ENCODE measurements around the gene PLXNB1.
"Not testable (repeated sequence)": the region's sequence is repeated elsewhere in the genome, so short reads cannot be mapped to it uniquely, and the experiment has no call there.

Gene PLXNB1, protein sequence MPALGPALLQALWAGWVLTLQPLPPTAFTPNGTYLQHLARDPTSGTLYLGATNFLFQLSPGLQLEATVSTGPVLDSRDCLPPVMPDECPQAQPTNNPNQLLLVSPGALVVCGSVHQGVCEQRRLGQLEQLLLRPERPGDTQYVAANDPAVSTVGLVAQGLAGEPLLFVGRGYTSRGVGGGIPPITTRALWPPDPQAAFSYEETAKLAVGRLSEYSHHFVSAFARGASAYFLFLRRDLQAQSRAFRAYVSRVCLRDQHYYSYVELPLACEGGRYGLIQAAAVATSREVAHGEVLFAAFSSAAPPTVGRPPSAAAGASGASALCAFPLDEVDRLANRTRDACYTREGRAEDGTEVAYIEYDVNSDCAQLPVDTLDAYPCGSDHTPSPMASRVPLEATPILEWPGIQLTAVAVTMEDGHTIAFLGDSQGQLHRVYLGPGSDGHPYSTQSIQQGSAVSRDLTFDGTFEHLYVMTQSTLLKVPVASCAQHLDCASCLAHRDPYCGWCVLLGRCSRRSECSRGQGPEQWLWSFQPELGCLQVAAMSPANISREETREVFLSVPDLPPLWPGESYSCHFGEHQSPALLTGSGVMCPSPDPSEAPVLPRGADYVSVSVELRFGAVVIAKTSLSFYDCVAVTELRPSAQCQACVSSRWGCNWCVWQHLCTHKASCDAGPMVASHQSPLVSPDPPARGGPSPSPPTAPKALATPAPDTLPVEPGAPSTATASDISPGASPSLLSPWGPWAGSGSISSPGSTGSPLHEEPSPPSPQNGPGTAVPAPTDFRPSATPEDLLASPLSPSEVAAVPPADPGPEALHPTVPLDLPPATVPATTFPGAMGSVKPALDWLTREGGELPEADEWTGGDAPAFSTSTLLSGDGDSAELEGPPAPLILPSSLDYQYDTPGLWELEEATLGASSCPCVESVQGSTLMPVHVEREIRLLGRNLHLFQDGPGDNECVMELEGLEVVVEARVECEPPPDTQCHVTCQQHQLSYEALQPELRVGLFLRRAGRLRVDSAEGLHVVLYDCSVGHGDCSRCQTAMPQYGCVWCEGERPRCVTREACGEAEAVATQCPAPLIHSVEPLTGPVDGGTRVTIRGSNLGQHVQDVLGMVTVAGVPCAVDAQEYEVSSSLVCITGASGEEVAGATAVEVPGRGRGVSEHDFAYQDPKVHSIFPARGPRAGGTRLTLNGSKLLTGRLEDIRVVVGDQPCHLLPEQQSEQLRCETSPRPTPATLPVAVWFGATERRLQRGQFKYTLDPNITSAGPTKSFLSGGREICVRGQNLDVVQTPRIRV (N-terminal part only)

DNA sequence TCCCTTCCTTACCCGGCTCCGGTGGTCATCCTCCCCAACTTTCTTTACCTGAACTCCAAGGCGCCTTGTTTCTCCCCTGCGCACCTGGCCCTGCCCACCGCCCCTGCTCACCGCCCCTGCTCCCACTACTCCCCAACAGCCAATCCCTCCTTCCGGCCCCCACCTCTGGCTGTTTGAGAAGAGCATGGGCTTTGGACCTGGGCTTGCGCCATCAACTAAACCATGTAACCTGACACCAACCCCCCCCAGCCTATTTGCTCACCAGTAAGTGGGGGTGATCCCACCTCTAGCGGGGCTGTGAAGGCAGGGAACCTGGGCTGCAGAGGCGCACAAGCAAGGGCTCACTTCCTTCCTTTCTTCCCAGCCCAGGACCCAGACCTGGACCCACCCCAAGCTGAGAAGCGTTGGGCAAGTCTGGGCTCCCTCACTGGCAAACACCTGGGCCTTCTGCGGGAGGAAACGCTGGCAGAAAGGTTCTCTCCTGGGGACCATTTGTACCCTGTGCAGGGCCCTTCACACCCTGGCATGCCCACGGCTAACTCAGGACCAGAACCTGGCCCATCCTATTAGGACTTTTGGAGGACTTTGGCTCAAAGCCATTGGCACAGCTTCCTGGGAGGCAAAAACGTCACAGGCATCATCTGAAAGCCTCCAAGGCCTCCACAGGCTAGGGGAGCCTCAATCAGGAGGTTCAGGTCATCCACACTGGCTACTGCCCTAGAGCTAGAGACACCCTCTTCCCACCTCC lies at the start of gene PLXNB1:
Gene PLXNB1 (minus strand): TSS at position 127 of the 748 bp plus-strand sequence. CDS start 5,475 bp downstream, outside the sequence.
- no peak for DNase-seq

DNA sequence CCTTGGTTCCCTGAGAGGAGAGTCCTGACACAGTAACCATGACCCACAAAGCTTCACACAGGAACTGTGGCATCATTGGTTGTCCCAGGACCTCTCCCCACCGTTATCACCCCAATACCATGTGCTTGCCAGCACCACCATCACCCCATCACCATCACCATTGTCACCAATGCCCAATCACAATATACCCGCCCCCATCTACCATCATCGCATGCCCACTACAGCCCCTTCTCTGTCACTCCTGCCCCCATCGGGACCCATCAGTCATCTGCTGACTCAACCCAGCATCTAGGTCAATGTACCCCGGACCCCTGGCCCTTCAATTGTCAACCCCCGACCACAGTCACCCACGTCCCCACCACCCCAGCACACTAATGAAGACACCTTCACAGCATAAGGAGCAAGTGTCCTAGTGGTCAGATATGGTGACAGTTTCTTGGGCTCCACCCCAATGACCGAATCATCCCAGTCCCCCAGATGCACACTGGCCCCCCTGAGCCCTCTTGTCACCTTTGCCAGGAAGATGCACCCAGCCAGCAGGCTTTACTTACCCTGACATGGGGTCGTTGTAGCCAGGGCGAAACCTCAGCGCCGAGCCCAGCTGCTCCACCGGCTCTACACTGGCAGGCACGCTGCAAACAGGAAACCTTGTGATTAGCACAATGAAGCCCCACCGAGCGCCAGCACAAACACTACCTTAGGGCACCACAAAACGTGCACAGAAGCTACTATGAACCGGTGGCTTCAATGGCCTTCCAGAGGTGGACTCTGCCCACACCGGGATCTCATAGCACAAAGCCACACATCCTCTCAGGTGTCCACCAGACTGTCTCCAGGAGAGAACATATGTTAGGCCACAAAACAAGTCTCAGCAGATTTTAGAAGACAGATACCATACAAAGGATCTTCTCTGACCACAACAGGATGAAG lies 49.0 kb upstream of the PLXNB1 start:
- DNase-seq: peak; percentile 37

DNA sequence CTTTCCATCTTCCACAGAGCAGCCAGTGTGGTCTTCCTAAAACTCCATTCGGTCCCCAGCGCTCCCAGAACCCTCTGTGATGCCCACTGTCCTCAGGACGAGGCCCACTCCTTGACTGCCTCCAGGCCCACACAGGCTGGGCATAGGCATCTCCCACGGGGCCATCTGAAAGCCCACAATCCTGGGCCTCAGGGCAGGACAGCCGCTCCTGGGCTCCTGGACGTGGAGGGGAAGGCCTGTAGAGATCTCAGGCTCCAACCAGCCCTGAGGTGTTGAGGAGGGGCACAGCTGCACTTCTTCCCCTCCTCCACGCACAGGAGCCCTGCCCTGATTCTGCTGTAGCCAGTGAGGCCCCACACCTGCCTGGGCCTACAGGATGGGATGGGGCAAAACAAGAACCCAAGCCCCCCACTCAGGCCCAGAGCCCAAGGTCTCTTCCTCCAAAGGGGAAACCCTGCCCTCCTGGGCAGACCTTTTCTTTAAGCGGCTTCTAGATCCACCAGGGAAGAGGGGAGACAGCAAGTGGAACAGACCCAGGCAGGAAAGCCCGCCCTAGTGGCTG lies 48.2 kb upstream of the PLXNB1 start:
- DNase-seq: no peak

DNA sequence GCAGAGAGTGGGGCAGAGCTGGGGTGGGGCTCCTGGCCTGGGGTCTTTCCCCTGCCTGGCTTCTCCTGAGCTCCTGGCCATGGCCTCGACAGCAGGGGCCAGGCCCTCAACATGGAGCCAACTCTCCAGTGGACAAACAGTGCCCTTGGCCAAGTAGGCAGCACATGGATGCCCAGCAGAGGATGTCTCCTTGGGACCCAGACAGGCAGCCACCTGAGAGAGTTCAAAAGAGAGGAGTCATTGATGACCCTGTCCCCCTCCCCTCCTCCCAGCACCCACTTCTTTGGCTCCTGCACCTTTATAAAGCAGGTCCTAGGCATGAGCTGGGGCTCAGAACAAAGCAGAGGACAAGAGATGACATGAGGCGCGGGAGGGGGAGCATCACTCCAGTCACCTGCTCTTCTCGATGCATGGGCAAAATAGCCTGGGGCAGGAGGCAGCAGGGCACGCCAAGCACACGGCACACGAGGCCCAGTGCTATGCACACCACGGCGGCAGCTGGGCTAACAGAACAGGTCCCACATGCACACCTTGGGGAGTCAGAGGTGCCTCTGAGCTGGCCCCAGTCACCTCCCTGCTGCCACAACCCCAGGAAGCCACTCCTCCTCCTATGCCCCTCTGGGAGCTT lies 46.7 kb upstream of the PLXNB1 start:
- no peak for DNase-seq

DNA sequence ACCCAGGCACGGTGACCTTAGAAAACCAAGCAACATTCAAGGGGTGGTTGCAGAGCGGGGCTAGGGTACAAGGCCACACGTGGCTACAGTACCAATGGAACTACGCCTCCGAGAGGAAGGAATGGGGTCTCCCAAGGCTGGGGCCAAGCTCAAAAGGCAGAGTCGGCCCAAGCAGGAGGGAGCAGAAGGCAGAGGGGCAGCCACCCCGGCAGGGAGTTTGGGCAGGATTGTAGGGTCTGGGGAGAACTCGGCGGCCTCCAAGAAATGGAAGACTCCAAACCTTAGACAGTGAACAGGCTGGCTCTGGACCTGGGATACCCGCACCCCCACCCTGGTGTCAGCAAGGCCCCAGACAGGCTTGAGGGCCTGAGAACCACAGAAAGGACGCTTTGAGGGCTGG lies 45.3 kb upstream of the PLXNB1 start:
- DNase-seq: no peak

DNA sequence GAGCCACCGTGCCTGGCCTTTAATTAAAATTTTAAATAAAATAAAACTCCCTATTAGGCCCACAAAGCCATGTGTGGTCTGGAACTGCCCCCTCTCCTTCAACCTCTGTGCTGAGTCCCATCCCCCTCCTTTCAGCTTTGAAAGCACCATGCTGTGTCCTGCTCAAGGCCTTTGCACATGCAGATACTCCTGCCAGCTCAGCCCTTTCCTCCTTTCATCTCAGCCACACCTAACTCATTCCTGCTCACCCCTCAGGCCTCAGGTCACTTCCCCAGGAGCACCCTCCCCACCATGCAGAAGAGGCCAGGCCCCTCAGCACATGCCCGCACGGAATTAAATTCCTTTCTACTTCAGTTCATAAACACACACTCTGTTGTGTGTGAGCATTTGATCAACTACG lies 44.7 kb upstream of the PLXNB1 start:
- no peak for DNase-seq

DNA sequence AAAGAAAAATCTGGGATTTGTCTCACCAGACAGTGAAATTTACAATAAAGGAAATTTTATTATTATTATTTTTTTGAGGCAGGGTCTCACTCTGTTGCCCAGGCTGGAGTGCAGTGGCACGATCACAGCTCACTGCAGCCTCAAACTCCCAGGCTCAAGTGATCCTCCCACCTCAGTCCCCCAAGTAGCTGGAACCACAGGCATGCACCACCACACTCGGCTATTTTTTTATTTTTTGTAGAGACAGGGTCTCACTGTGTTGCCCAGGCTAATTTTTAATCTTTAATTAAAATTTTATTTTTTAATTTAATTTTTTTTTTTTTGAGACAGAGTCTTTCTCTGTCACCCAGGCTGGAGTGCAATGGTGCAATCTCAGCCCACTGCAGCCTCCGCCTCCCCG lies 44.1 kb upstream of the PLXNB1 start:
- not testable (repeated sequence) for DNase-seq

DNA sequence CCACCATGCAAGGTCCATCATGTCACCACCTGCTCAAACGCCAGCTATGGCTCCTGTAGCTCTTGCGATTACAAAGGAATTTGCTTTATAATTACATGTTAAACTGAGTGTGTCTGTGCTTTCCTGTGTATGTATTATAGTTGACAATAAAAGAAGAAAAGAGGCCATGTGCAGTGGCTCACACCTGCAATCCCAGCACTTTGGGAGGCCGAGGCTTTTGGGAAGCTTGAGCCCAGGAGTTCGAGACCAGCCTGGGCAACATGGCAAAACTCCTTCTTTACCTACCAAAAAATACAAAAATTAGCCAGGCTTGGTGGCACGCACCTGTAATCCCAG lies 43.7 kb upstream of the PLXNB1 start:
- no peak for DNase-seq

DNA sequence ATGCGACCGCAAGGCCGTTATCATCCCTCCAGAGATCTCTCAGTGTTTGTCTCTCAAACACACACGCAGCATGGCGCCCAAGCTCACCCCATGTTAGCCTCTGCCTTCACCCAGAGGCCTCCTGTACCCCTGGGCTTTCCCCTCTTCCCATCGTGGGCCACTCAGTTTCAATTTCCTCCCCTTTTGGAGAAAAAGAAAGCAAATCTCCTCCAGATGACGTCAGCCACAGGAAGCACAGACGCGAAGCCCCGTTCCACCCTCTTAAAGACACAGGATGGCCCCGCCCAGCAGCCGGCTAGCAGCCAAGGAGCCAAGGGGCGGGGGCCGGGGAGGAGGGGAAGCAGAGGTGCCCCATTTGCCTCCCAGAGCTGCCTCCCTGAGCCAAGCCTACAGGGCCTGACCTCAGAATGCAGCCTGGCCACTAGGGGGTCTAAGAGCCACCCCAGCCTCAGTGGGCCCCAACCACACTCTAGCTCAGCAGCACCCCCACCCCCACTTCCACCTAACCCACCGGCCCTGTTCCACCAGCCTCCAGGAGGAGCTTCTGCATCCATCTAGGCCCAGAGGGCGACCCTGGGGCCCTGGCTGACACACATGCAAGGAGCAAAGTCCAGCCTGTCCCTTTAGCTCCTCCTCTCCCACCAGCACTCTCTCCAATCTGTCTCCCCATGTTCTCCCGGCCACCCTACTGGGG lies 43.2 kb upstream of the PLXNB1 start:
- peak; percentile 92 for DNase-seq

DNA sequence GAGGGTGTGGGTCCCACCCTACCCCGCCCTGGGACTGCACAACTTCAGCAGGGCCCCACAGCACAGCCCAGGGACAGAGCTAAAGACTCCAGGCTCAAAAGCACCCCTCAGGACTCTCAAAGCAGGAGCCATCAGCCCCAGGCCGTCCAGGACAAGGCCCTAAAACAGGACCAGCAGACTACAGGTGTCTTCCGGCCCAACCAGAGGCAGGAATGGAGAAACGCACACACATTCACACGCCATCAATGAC lies 42.7 kb upstream of the PLXNB1 start:
- no peak for DNase-seq

DNA sequence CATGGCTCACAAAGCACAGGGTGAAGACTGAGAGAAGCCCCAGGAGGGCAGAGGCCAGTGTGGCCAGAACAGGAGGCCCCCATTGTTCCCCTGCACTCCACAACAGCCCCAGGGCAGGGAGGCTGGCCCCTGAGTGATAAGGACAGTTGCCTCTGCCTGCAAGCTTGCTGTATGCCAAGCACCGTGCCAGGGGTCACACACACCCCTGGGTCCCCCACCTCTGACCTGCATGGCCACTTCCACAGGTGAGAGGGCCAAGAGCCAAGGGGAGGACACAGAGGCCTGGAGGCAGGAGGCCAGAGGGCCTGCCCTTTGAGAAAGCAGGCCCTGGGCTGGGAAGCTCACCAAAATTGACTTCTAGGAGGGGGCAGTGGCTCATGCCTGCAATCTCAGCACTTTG lies 40.4 kb upstream of the PLXNB1 start:
- DNase-seq: no peak

DNA sequence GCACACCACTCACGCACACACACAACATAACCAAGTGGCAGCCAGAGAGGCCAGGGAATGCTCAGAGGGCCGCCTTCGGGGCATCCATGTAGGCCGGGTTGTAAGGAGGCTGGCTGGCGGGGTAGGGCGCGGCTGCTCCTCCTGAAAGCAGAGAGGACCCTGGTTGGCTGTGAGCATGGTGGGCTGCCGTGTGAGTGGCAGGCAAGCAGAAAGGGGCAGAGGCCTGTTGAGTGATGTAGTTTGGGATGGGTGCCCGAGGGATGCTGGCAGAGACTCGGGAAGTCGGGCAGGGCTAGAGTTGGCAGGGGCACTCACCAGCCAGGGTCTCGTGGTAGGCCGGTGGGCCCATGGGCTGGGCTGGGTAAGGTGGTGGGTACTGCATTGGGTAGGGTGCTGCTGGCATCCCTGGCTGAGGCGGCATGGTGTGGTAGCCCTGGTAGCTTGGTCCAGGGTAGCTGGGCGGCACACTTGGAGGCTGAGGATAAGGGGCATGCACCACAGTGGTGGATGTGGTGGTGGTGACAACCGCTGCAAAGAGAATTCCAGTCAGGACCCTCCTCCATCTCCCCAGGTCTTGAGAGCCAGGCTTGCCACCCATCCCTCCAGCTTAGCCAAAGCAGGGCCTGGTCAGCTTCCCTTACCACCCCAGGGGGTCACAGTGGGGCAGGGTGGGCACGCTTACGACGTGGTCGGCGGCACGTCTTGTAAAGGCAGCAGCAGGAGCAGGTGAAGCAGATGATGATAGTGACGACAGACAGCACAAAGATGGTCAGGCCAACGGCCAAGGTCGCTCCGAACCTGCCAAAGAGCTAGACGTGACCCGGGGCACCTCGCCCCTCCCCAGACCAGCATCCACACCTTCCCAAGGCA lies 39.4 kb upstream of the PLXNB1 start:
- DNase-seq: no peak

DNA sequence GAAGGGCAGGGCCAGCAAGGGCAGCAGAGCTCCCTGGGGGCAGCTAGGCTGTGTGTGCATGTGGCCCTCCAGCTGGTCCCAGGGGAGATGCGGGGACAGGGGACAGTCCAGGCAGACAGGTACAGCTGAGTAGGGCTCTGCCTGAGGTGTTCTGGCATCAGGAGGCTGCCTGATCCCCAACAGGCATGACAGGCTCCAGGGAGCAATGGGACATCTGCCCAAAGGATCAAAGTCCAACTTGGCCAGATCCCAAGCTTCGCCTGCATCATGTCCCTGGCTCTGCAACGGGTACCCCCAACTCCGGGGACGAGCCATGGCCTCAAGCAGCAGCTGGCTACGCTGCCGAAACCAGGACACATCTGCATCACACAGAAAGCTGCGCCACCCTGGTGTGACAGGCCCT lies 38.4 kb upstream of the PLXNB1 start:
- DNase-seq: no peak

DNA sequence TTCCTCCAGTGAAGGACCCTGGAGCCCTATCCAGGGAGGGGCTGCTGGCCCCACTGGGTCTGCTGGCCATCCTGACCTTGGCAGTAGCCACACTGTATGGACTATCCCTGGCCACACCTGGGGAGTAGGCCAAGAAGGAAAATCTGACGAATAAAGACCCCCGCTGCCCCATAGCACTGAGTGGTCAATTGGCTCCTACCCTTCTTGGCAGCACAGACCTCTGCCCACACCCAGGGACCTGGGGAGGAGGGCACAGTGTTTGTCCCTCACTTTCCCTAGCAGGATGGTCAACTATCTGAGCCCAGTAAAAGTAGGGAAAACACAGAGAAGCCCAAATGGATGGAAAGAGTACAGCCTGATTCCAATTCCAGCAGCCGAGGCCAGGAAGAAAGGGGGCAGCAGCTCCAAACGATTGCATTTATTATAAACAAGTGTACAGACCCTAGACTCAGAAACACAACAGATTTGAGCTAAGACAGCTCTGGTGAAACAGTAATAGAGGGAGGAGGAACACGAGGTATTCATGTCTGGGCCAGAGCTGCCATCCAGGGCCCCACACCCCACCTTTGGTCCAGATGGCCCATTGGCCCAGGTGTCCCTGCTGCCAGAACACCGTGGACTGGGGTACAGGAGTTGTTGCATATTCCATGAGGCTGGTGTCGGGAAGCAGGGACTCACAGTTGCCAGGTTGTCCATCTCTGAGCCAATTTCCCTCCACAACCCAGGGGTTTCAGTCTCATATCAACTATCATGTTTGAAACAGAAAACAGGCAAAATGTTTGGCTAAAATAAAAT lies 37.8 kb upstream of the PLXNB1 start:
- no peak for DNase-seq

DNA sequence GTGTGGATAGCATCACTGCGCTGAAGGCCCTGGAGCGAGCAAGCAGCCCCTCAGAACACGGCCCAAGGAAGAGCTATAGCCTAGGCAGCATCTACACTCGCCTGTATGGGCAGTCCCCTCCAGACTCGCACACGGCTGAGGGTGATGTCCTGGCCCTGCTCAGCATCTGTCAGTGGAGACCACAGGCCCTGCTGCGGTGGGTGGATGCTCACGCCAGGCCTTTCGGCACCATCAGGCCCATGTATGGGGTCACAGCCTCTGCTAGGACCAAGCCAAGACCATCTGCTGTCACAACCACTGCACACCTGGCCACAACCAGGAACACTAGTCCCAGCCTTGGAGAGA lies 37.2 kb upstream of the PLXNB1 start:
- no peak for DNase-seq

DNA sequence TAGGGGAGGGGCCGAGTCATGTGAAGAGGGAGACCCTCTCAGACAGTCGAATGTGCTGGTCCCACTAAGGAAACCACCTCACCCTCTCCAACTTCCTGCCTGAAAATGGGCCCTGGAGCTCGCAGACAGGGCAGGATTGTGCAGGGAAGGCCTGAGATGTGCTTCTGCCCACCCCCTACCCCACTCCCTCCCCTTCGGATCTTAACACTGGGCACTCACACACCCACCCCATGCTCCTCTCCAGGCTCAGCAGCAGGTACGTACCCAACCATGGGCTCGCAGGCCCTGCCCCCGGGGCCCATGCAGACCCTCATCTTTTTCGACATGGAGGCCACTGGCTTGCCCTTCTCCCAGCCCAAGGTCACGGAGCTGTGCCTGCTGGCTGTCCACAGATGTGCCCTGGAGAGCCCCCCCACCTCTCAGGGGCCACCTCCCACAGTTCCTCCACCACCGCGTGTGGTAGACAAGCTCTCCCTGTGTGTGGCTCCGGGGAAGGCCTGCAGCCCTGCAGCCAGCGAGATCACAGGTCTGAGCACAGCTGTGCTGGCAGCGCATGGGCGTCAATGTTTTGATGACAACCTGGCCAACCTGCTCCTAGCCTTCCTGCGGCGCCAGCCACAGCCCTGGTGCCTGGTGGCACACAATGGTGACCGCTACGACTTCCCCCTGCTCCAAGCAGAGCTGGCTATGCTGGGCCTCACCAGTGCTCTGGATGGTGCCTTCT lies 36.7 kb upstream of the PLXNB1 start:
- DNase-seq: no peak

DNA sequence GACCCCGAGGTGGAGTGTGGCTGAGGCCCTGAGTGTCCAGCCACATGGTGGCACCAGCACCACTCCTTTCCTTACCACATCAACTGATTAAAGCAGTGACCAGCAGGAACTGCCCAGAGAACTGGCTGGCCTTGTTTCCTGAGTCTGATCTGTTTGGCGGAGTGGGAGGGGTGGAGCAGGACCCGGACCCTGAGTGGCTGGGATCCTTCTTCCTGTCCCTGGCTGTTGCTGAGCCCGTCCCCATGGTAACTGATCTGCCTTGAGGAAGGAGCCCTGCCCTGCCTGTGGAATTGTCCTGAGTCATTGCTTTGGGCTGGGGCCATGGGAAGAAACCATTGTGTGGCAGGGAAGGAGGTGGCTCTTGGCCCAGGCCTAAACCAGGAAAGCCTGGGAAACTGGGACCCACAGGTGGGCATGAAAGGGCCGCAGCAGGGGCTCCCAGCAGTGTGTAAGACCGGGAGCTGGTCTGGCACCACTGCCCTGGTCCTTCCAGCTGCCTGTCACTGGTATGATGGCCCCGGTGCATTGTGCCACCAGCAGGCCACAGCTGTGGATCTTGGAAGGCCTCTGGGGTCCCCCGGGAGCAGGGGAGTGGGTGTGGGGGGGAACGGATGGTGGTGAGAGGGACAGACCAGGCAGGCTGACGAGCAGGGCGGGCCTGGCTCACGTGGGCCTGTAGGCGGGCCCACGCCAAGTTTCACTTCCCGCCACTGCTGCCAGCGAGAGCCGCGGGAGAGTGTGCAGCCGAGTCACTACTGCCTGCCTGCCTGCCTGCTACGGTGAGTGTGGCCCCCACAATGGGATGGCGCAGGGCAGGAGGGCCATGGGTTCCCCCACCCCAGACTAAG lies 35.9 kb upstream of the PLXNB1 start:
- peak; percentile 51 for DNase-seq

Measured in KG1 (cell line).